Aorta (tissue), 5 donors: ENCODE measurements around the gene FERMT2. TPM values are rescaled to one million over a fixed set of nuclear protein-coding genes. Genes with fewer than 3 reads are reported as not detected.

Experiments
- ATAC-seq: fragments of 200-7000 bp; cut with Tn5 transposase; one replicate; pipeline ENCODE4 v1.9.1; 2022; ENCODE audit warnings: moderate library complexity; ENCODE audit not compliant: low FRiP score
- DNase-seq, 2 donors: peaks; one replicate each; pipeline ENCODE4 v3.0.0-alpha.2; 2020
- H3K27ac ChIP-seq, 2 donors: one replicate each; pipeline ENCODE4 v1.5.1; 2013; ENCODE audit warnings: low read length in 2 of 2, mild to moderate bottlenecking in 2 of 2, moderate library complexity in 2 of 2, control low read depth in 1 of 2, inconsistent platforms in 1 of 2, low read depth in 1 of 2
- H3K27me3 ChIP-seq, 2 donors: one replicate each; pipeline ENCODE4 v1.6.1; 2013; ENCODE audit warnings: control low read depth in 1 of 2, low read length in 1 of 2, mild to moderate bottlenecking in 1 of 2, moderate library complexity in 1 of 2; ENCODE audit not compliant: insufficient read depth in 2 of 2, control insufficient read depth in 1 of 2
- H3K36me3 ChIP-seq, 2 donors: one replicate each; pipeline ENCODE4 v1.6.1; 2013; ENCODE audit warnings: control low read depth in 1 of 2, low read length in 1 of 2, mild to moderate bottlenecking in 1 of 2; ENCODE audit not compliant: insufficient read depth in 2 of 2, control insufficient read depth in 1 of 2
- H3K4me1 ChIP-seq, 2 donors: one replicate each; pipeline ENCODE4 v1.6.1; 2013; ENCODE audit warnings: low read length in 2 of 2, control low read depth in 1 of 2, mild to moderate bottlenecking in 1 of 2, moderate library complexity in 1 of 2; ENCODE audit not compliant: insufficient read depth in 2 of 2, control insufficient read depth in 1 of 2
- H3K4me3 ChIP-seq, 2 donors: one replicate each; pipeline ENCODE4 v1.5.1; 2013; ENCODE audit warnings: low read length in 2 of 2, control low read depth in 1 of 2, mild to moderate bottlenecking in 1 of 2
- H3K9me3 ChIP-seq: one replicate; pipeline ENCODE4 v1.6.1; 2013; ENCODE audit warnings: mild to moderate bottlenecking, low read length; ENCODE audit not compliant: control insufficient read depth
- WGBS, 2 donors: extraction: QIAGEN DNeasy Blood & Tissue Kit; methylation state at CpG; one replicate each; pipeline ENCODE4 v1.1.7; 2013; 5-methylcytosine and 5-hydroxymethylcytosine counted together
- intact Hi-C, 2 donors: fragments of 100-400 bp; cut with DNase I; formaldehyde crosslinking; loops; one replicate each; pipeline versions ENCODE4 v1.14.2 to v1.15.0; 2022
- polyA plus RNA-seq, 2 donors: library from polyadenylated mRNA; stranded (reverse); fragments of 200-250 nt; gene quantifications; one replicate each; pipeline ENCODE4 v1.2.3, GENCODE V29; 2013
- total RNA-seq, 2 donors: library from RNA; stranded (reverse); fragmentation: NEBNext Ultra II Directional; extraction: Animal tissue kit (Norgen Biotek cat#: 25700); gene quantifications; one replicate each; pipeline ENCODE4 v1.2.1, GENCODE V29; 2021
- donor health status: healthy with polysubstance abuse.
- donor health status: Bipolar disorder and iron deficiency.
- donor health status: DM: no; HTN: no; CAD: no.
- donor health status: DM: no; HTN: no; CAD: no.
- donor health status: DM: yes; HTN: yes; CAD: no.

The FERMT2 gene
- total and polyA plus RNA-seq, 4 donors: 63.0 to 310 (median 162) TPM

DNA sequence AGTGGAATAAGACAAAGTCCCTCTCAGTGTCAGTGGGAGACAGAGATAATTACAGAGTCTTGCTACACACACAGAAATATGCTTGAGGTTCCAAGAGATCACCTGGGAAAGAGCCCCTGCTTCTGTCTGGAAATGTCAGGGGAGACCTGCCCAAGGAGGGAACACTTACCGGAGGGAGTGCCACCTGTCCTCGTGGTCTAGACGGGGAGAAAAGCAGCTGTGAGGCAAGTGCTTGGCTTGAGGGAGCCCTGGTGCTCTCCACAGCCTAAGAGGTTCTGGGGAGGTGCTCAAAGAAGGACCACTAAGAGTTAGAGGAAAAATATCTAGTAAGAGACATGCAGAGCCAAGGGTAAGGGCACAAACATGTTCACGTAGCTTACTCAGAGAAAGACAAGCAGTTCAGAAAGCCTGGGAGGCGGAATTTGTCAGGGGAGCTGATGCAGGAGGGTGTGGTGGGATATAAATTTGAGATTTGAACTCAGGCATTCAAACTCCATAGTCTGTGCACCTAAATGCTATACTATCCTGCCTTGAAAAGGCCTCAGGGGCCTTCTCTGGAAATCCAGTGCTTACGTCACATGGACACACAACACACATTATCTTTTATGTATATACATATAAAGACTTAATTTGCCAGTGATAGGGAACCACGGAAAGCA is 121.2 kb downstream of the FERMT2 start:
- H3K27me3 ChIP-seq: no peaks in the 10 kb centered on the region
- DNase-seq (no peak), ATAC-seq (no peak)
- H3K4me3 ChIP-seq: no peak overlapping the region
- no peaks in the 10 kb centered on the region for H3K4me1 ChIP-seq
- H3K36me3 ChIP-seq: no peaks in the 10 kb centered on the region
- H3K9me3 ChIP-seq: no peaks in the 10 kb centered on the region
- no peak overlapping the region for H3K27ac ChIP-seq
- intact Hi-C loops: loop anchor here (10.0 kb wide), 2 partner anchors 225 to 475 kb away; no protein-coding TSS in a partner anchor
- 74 to 76% methylated on average over 7 of the region's 7 CpGs for WGBS, 2 donors

DNA sequence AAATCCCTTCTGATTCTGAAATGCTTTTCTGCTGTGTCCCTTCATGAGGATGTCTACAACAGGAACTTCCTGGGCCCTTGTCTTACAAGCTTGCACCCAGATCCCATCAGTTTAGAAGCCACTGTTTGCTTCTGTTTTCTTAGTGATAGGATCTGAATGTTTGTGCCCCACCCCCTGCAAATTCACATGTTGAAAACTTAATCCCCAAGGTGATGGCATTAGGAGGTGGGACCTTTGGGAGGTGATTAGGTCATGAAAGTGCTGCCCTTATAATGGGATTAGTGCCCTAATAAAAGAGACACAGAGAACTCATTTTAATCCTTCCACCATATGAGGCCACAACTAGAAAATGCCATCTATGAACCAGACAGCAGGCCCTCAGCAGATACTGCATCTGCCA is 123.4 kb downstream of the FERMT2 start:
- no peaks in the 10 kb centered on the region for H3K4me1 ChIP-seq
- no peaks in the 10 kb centered on the region for H3K36me3 ChIP-seq
- intact Hi-C loops: loop anchor here (10.0 kb wide), 2 partner anchors 227 to 477 kb away; no protein-coding TSS in a partner anchor
- no peak overlapping the region for H3K27ac ChIP-seq
- H3K9me3 ChIP-seq: no peaks in the 10 kb centered on the region
- ATAC-seq (no peak), DNase-seq (no peak)
- no peak overlapping the region for H3K4me3 ChIP-seq
- H3K27me3 ChIP-seq: no peaks in the 10 kb centered on the region

DNA sequence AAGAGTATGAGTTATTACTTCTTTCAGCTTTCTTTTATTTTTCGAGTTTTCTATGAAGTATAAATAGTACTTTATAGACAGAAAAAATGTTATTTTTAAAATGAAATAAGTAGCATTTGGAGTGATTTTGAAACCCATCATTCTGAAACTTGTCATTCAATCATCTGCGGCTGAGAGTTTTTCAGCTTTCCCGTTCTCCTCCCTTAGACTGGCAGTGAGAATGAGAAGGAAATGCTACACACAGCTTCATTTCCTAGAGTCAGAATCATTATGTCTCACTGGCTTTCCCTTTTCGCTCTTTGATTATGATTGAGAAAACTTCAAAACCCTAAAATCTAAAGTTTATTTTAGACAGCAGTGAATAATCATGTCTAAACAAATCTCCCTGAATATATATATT is 125.8 kb downstream of the FERMT2 start:
- DNase-seq (no peak), ATAC-seq (no peak)
- Histone ChIP-seq H3K27me3 (no peaks in the 10 kb centered on the region), H3K36me3 (no peaks in the 10 kb centered on the region), H3K27ac (no peak overlapping the region), H3K4me1 (no peaks in the 10 kb centered on the region), H3K9me3 (no peaks in the 10 kb centered on the region), H3K4me3 (no peak overlapping the region)
- WGBS, 2 donors: 23 to 38% methylated on average over 4 of the region's 4 CpGs
- intact Hi-C loops: loop anchor here (2.0 to 10.0 kb wide), 3 partner anchors 136 to 480 kb away; no protein-coding TSS in a partner anchor

DNA sequence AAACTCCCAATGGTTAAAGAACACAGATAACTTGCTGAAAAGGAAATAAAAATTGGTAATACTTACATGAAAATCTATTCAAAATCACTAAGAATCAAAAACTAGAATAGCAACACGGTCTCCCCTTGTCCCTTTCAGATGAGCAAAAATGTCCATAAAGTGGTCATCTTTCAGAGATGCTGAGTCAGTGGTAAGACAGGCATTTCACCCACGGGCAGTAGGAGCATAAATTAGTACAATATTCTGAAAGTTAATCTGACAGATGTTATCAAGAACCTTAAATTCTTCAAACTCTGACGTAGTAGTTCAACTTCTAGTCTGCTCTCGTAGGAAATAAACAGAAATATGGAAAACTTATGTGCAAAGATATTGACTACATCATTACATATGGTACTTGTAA is 126.4 kb downstream of the FERMT2 start:
- Histone ChIP-seq H3K36me3 (no peaks in the 10 kb centered on the region), H3K4me3 (no peak overlapping the region), H3K27me3 (no peaks in the 10 kb centered on the region), H3K9me3 (no peaks in the 10 kb centered on the region), H3K4me1 (no peaks in the 10 kb centered on the region), H3K27ac (no peak overlapping the region)
- intact Hi-C loops: loop anchor here (2.0 to 10.0 kb wide), 4 partner anchors 136 to 480 kb away; no protein-coding TSS in a partner anchor
- DNase-seq (no peak), ATAC-seq (no peak)
- 19 to 25% methylated on average over 4 of the region's 4 CpGs for WGBS, 2 donors

DNA sequence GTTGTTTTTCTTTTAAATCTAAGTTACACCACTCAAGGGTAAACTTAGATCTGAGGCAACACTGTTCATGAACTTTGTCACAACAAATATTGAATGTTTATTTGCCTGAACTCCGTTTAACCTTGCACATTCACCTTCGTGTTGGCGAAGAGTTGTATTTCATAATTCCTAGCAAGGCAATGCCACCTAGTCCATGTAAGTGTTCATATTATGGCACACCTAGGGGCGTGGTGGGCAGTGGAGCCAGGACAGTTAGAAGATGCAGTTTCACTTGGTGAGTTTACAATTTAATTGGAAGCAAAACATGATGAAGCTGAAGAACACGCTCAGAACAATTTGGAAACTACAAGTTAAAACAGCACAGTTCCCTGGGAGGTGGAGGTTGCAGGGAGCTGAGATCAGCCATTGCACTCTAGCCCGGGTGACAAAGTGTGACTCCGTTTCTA is 129.0 kb downstream of the FERMT2 start:
- Histone ChIP-seq H3K9me3 (no peaks in the 10 kb centered on the region), H3K27ac (no peak overlapping the region), H3K36me3 (no peaks in the 10 kb centered on the region), H3K27me3 (no peaks in the 10 kb centered on the region), H3K4me3 (no peak overlapping the region), H3K4me1 (no peaks in the 10 kb centered on the region)
- no peak for DNase-seq
- no peak for ATAC-seq
- intact Hi-C loops: loop anchor here (2.0 to 10.0 kb wide), 4 partner anchors 140 to 483 kb away; no protein-coding TSS in a partner anchor
- WGBS, 2 donors: 62 to 64% methylated on average over 7 of the region's 7 CpGs

DNA sequence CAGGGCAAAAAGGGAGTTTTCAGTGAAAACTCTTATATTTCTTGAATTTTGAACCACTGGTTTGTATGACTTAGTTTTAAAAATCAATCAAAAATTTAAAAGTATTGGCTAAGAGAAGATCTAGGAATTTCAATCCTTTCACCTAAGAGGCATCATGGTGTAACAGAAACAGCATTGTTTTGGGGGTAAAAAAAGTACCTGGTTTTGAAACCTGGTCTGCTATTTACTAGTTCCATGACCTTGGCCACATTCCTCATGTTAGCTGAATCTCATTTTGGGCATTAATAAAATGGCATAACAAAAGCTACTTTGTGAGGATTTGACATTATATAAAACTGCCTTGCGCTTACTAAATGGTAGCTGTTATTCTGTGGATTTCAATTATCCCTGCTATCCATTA is 142.7 kb downstream of the FERMT2 start:
- no peak for ATAC-seq
- intact Hi-C loops: no loop called here
- Histone ChIP-seq H3K36me3 (no peaks in the 10 kb centered on the region), H3K27ac (no peak overlapping the region), H3K9me3 (no peaks in the 10 kb centered on the region), H3K4me1 (no peaks in the 10 kb centered on the region), H3K4me3 (no peak overlapping the region), H3K27me3 (no peaks in the 10 kb centered on the region)
- WGBS, 2 donors: 98 to 99% methylated on average over 1 of the region's 1 CpG
- no peak for DNase-seq

Other genes starting within 250 kb of the FERMT2 start
- 10 to 100 TPM; 76.3 to 78.3 TPM for gene PSMC6, start 243.8 kb downstream of the FERMT2 start, total RNA-seq
- 100 to 1,000 TPM in 1 of 2 donors, 10 to 100 TPM in 1; 87.9 to 107 TPM for gene PSMC6, start 243.8 kb downstream of the FERMT2 start, polyA plus RNA-seq
- gene STYX, start 220.9 kb downstream of the FERMT2 start, total RNA-seq: 10 to 100 TPM; 14.3 to 15.5 TPM
- 10 to 100 TPM in 1 of 2 donors, 1 to 10 TPM in 1; 5.3 to 12.8 TPM for gene STYX, start 220.9 kb downstream of the FERMT2 start, polyA plus RNA-seq
- gene GNPNAT1, start 159.4 kb downstream of the FERMT2 start, total RNA-seq: 10 to 100 TPM; 17.6 to 32.4 TPM
- 10 to 100 TPM in 1 of 2 donors, 1 to 10 TPM in 1; 9.8 to 16.3 TPM for gene GNPNAT1, start 159.4 kb downstream of the FERMT2 start, polyA plus RNA-seq
- 10 to 100 TPM; 21.1 to 29.8 TPM for gene DDHD1, start 202.3 kb upstream of the FERMT2 start, total RNA-seq
- gene DDHD1, start 202.3 kb upstream of the FERMT2 start, polyA plus RNA-seq: 1 to 10 TPM; 1.1 to 6.0 TPM